HG02798 (cell line): Measurements from ENCODE around the gene ENAH.
"Not testable (repeated sequence)": the region's sequence is repeated elsewhere in the genome, so short reads cannot be mapped to it uniquely, and the experiment has no call there.

Experiments
- ATAC-seq: cut with Tn5 transposase; IDR thresholded peaks from one replicate; pipeline ENCODE4 v1.9.1; 2021; ENCODE audit warnings: mild to moderate bottlenecking; ENCODE audit not compliant: unreplicated experiment, poor library complexity

The ENAH gene

DNA sequence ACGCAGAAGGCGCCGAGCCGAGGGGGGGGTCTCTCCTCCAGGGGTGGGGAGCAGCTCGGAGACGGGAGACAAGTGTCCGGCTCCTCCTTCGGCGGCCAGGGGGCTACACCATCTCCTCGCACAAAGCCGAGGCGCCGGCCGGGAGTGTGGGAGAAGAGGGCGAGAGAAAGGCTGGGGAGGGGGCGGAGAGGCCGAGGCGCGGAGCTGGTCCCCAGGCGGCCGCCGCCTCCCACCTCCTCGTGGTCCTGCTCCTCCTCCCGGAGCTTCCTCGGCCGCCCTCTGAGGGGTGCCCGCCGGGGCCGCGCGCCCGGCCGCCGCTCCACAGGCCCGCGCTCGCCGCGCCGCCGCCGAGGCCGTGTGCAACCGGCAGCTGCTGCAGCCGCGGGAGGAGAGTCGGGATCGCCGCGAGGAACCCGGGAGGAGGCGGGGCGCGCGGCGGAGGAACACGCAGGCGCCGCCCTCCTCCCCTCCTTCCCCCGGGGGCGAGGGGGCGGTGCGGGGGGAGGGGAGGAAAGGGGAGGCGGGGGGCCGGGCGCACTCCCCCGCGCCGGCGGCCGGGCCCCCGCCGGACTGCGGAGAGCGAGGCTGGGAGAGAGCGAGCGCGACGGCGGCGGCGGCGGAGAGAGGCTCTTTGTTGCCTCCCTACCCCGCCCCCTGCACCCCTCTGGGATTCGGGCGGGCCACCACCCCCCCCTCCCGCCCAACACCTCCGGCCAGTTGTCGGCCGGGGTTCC is at the start of gene ENAH:
TSS of gene ENAH (minus strand) at position 395 of the 734 bp plus-strand sequence. CDS start 433 bp downstream, outside the sequence.
- ATAC-seq: peak; percentile 75

DNA sequence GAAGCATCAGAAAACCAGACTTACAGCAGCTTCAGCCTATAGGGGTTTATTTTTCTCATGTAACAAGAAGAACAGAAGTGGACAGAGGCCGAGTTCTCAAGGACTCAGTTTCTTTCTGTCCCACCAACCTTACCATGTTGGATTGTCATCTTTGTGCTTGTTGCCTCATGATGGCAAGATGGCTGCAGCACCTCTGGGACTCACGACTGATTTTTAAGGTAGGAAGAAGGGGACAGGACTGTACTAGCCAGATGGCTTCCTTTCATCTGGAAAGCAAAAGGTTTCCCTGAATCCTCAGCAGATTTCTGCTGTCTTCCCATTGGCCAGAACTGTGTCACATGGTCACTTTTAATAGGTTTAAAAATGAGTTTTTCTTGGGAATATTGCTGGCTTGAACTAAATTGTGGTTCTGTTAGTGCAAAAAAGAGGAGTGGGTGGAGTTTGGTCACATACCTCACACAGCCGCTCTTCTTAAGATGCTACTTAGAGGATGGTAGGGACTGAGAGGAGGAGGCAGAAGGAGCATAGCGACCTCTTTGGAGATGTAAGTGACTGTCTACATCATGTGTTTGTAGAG is 48.1 kb upstream of the ENAH start:
- no peak for ATAC-seq

DNA sequence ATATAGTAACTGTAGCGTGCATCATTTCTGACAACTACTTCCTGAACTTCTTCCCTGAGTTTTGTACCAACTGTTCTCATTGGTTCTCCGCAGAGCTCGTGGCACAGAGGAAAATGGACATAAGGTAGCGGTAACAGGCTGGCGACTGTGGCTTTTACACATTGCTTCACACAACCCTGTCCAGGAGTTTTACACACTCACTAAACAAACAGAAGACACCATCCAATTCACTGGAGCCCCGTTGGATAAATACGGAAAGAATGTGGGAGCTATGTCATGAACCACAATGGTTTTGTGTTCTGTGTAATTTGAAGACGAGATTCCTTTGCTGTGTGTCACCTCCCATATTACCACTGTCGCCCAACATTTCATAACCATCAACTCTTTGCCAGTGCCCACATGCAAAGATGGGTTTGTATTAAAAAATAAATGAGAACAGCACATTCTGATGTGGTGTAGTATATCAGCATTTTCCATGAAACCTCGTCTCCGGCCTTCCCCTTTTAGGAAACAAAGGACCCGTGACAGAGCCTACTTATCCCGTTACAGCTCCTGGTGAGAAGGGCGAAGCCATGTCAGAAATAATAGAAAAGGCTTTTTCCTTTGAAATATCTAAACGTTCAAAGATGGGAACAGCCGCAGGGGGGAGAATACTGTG is 47.4 kb upstream of the ENAH start:
- ATAC-seq: no peak

DNA sequence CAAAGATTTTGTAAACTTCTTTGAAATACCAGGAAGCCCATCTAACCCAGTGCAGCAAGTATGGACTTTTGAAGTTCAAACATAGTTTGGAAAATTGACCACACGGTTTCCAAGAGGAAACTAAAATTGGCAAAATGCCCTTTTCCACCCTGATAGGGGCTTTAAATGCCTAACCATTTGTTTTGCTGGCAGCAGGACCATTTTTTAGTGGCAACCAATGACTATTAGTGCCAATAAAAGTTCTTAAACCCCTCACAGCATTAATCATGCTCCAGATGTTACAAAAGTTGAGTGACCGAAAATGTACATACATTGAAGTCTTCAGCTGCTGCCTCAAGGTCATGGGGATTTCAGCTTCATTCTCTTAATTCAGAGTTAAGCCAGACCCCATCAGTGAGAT is 46.4 kb upstream of the ENAH start:
- no peak for ATAC-seq

DNA sequence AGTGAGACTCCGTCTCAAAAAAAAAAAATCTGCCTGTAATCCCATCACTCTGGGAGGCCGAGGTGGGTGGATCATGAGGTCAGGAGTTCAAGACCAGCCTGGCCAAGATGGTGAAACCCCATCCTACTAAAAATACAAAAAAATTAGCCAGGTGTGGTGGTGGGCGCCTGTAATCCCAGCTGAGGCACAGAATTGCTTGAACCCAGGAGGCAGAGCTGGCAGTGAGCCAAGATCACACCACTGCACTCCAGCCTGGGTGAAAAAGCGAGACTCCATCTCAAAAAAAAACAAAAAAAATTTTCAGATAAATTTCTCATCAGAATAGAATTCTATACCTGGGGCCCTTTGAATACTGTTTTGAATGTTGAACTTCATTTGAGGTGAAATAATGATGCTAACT is 45.3 kb upstream of the ENAH start:
- ATAC-seq: not testable (repeated sequence)

DNA sequence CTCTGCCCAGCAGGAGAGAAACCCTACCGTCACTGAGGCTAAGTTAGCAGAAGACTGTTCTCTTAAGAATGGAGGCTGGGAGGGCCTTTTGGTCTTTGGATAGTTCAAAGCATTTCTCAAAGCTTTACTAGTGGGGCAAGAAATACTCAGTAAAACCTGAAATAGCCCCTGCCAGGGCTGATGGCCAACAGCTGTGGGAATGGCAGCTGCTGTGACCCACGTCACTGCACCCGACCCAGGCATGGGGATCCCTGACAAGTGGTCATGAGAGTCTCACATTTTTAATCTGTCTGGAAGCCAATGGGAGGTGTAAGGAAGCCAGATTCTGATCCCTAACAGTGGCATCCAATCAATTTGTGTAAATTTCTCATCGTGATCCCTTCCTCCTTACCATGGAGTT is 44.5 kb upstream of the ENAH start:
- ATAC-seq: no peak

DNA sequence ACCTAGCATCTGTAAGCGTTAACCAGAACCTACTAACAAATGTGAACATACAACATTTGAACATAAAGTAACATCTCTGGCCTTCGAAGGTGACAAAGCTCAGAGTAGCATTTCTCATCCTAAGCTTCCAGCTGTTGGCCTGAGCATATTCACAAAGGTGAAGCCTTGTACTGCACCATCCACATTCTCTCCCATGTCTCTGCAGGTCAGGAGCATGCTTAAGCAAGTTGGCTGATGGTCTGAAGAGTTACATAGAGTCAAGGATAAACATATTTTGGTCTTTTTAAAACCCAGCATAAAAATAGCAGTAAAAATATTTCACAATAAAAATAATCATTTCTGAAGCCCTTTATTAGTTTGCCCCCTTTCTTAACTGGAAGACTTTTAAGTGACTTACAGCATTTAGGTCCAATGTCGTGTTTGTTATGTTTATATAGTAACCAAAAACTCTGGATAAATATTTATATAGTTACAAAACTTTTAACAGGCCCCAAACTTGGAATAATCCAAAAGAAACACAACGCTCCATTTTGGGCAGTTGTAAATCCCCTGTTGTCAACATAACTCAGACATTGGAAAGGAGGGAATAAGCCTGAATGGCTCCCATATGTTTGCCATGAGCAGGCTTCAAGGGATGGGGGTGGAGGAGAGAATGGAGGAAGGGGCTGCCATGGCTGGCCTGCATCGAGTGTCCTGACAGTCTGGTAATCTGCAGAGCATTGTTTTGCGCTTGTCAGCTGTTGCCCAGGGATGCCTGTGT is 42.8 kb upstream of the ENAH start:
- no peak for ATAC-seq

DNA sequence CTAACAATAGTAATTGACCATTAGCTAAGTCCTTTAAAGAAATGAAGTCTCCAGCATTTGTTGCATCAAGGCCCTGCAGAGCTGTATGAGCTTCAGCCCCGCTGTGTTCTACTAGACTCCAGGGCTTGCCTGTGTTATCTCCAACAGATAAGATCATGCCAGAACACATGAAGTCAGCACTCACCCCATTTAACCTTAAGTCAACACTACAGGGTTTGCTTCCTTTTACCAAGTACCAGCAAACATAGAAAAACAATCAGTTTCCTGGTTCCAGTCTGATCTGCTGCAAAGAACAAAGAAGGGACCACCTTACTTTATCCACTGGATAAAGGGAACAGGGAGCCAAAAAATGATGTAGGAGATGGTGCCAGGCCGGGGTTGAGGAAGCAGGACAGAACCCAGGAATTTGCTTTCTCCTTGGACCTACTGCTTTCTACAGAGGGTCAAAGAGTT is 41.3 kb upstream of the ENAH start:
- ATAC-seq: no peak

DNA sequence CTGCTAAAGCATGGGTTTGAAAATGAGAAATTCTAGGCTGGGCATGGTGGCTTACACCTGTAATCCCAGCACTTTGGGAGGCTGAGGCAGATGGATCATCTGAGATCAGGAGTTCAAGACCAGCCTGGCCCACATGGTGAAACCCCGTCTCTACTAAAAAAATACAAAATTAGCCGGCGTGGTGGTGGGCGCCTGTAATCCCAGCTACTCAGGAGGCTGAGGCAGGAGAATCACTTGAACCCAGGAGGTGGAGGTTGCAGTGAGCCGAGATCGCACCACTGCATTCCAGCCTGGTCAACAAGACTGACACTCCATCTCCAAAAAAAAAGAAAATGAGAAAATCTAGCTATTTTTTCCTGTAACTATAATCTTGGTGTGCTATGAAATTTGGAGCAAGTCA is 40.8 kb upstream of the ENAH start:
- not testable (repeated sequence) for ATAC-seq

DNA sequence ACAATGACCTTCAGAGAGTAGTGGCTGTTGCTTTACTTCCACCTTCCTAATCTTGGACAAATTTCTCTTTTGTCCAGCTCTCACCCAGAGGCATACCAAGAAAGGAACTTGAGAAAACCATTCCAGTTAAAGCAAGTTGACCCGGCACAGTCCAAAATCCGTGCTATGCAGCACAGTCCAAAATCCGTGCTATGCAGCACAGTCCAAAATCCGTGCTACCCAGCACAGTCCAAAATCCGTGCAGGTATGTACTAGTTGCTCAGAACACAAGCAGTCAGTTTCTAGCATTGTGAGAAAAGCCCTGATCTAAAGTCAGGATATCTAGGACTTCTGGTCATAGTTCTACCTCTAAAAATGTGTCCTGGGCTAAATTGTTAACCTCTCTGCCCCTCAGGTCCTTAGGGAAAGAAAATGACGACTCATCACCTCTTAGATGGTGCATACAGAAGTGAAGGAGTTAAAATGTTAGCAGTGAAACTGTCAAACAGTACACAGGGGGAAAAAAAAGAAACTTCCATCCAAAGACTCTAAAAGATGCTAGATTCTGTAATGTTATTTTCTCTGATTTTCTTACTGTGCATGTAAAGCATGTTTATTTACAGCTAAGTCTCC is 40.3 kb upstream of the ENAH start:
- no peak for ATAC-seq

DNA sequence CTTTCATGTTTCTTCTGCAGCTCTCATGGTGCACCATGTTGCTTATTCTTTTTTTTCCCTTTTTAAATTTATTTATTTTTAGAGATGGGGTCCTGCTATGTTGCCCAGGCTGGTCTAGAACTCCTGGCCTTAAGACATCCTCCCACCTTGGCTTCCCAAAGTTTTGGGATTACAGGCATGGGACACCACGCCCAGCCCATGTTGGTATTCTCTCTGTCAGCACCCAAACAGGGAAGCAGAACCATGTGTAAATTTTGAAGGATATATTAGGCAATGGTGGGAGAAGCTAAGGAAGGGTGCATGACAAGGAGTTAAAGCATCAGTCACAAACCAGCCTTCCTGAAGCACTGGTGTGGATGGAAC is 39.6 kb upstream of the ENAH start:
- no peak for ATAC-seq

DNA sequence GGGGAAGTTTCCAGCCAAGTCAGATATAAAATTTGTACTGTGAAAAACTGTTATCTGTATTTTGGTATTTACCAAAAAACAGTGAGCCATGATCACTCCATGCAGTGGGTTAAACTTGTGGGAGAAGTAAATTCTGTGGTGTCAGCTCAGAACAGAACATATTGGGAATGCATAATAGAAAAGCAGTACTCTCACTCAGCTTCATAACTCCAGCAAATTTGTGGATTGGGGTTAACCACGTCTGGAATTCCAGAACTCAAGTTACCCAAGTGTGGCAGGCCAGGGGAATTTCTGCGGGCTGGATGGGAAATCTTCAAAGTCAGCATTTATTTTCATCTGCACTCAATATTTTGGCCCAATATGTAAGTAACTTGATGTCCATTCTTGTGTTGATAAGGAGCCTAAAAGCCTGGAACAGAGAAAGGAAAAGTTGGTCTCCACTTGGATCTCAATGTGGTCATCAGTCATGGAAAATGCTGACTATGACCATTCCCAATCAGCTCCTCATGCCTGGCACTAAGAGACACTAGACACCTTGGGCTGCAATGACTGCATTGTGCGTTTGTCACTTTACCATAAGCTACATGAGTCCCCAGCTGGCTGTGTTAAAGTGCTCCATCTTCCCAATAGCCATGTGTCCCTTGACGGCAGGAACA is 39.1 kb upstream of the ENAH start:
- no peak for ATAC-seq

DNA sequence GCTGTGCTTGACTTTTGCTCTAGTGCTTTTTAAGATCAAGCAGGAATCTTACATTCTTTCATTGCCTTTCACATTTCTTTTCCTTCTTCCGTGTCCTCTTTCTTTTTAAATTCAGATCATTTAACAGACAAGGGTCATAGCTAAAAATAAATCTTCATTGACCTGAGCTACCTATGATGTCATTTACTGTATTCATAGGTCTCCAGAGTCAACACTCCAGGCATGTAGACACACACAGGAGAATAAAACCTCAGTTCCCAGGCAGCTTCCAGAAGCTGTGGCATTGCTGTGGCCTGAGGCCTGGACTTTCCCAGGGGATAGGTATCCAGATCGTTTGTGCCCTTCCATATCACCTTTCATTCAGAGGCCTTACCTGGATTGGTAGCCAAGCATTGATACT is 38.5 kb upstream of the ENAH start:
- ATAC-seq: no peak

DNA sequence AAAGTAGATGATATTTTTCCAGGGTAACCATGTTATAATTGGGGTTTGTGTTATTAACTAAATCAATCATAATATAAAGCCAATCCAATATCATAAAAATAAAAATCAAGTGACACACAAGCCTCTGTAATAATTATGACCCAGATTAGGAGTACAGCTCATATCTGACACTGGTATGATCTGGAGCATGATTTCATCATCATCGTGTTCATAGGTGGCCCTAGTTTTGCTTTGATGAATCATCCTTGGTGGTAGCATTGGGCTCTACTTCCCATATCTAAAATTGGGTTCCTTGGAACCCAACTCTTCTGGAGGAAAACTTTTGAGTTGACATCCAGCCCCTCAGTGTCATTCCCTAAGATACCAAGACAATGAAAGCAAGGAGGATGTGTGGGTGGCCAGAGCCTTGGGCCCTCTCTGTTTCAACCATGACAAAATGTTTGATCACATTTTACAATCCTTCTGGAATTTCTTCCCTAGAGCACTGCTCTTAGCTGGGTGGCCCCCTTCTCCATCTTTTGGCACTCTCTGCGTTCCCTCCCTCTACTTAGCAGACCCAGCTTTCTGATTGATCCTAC is 37.0 kb upstream of the ENAH start:
- no peak for ATAC-seq

DNA sequence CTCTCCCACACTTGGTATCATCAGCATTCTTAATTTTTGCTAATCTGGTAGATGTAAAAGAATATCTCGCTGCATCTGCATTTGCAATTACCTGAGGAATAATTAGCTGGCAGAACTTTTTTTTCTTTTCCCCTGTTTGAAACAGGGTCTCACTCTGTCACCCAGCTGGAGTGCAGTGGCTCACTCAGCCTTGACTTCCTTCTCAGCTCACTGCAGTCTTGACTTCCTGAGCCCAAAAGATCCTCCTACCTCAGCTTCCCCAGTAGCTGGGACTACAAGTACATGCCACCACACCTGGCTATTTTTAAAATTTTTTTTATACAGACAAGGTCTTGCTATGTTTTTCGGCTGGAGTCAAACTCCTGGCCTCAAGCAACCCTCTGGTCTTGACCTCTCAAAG is 35.4 kb upstream of the ENAH start:
- no peak for ATAC-seq

DNA sequence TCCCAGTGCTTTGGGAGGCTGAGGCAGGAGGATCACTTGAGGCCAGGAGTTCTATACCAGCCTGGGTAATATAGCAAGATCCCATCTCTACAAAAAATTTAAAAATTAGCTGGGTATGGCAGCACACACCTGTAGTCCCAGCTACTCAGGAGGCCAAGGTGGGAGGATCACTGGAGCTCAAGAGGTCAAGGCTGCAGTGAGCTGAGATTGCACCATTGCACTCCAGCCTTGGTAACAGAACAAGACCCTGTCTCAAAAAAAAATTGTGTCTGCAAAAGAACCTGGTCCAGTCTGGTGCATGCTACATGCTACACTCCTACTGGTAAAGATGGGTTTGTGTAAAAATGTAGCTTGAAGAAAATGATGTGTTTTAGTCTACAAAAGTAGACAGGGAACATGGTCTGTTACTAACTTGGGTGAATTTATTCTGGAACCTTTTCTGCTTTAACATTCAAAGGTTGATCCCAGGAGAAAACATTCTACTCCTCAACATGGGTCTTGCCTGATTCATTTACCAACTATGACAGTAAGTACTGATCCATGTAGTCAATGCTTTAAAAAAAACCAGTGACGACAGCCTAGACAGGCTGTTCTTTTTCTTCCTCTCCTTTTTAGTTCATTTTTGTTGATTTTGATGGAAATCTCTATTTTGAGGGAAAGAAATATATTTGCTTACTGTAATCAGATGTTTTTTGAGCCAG is 32.7 kb upstream of the ENAH start:
- ATAC-seq: no peak

DNA sequence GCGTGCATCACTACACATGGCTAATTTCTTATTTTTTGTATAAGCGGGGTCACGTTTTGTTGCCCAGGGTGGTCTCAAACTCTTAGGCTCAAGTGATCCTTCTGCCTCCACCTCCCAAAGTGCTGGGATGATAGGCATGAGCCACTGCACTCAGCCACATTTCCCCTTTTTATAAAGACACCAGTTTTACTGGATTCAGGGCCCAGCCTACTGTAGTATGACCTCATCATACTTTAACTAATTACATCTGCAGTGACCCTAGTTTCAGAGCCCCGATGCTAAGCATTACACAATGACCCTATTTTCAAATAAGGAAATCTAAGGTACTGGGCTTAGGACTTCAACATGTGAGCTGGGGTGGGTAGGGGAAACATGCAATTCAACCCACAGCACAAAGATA is 31.8 kb upstream of the ENAH start:
- no peak for ATAC-seq

DNA sequence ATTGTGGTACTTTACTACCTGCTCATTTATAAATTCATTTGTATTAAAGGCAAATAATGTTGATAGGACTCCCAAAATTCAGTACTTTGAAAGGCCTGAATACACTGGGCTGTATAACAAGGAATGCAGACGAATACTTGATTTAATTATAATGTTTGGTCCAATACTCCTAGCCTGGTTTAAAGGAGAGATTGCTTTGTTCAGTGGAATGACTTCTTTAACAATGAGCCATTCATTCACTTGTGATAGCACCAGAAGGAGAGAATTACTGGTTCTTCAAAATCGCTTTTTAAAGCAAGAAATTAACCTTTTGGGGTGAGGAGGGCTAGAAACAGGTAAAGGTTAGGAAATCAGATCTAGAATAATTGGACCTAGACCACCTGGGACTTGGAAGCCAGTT is 28.3 kb upstream of the ENAH start:
- ATAC-seq: no peak

DNA sequence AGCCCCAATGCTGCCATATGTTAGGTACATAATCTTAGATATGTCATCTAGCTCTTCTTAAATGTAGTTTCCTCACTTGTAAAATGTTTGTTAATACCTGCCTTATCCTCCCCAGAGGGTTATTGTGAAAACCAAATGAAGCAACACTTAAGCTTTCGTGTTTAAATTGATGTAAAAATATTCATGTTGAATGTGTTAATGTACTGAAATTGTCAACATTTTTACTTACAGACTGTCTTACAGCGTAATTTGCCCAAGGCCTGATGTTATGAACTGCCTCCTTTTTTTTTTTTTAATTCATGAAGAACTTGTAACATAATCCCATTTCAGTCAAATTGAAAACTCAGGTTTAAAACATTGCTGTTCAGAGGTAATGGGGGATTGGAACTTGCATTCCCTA is 25.6 kb upstream of the ENAH start:
- no peak for ATAC-seq
